ENCODE measurements around the gene RGS16.

RGS16 gene

DNA sequence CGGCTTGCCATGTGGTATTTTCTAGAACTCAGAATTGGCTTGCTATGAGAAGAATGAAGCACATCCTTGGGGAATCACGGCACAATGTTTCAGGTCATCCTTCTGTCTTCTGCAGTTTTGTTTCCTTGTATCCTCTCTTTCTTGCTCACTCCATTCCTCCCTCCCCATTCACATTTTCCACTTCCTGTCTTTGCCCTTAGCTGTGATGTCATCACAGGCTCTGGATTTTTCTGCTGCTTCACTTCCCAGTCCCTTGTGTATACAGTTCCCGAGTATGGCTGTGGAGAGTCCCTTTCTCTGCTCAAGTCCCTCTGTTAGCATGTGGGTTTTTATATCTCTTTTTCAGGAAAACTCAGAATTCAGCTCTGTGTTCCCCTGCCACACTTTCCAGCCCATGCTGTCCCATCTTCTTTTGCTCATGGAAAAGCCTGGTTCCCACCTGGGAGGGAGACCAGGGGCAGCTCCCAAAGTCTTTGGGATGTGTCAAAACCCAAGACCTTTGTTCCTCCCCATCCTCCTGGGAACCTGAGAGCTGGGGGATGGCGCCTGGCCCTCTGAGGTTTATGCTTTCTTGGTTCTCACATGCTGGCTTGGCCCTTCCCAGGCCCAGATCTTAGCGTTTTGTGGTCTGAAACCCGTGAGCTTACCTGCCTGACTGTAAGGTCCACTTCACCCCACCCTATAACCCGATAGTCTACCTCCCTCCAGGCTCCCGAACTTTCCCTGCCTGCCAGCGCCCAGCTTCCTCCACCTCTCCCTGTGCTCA lies 4.8 kb upstream of the RGS16 start:
- DNase-seq (ENCODE audit: low read depth): peak; percentile 60

DNA sequence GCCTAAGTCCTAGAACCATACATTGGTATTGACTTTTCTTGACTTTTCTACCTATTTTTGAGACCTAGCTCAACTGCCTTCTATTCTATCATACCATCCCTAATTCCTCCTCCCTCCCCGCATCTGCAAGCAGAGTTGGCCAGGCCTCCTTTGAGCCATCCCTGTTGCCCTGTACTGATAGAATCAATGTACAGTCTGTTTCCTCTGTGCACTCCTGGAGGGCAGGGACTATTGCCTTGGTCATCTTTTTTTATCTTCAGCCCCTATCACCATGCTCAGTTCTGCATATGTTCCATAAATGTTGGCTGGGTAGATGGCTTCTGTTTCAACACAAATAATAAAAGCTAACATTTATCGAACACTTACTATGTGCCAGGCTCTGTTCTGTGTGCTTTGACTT lies 4.0 kb upstream of the RGS16 start:
- DNase-seq (ENCODE audit: low read depth): no peak

DNA sequence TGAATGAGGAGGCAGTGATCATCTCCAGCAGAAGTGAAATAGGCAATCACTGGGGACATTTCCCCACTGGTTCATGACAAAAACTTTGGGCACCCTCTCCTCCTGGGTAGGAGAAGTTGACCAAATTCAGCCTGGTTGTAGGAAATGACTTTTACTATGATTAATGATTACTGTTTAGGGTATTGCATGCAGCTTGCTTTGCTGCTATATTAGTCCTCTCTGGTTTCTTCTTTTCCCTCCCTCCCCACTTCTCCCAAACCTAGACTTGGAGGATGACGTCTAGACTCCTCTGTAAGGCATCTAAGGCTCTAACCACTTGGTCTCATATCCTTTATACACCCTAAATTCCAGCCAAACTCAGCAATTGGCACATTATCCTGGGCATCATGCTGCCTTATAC lies 3.4 kb upstream of the RGS16 start:
- no peak for DNase-seq (ENCODE audit: low read depth)

DNA sequence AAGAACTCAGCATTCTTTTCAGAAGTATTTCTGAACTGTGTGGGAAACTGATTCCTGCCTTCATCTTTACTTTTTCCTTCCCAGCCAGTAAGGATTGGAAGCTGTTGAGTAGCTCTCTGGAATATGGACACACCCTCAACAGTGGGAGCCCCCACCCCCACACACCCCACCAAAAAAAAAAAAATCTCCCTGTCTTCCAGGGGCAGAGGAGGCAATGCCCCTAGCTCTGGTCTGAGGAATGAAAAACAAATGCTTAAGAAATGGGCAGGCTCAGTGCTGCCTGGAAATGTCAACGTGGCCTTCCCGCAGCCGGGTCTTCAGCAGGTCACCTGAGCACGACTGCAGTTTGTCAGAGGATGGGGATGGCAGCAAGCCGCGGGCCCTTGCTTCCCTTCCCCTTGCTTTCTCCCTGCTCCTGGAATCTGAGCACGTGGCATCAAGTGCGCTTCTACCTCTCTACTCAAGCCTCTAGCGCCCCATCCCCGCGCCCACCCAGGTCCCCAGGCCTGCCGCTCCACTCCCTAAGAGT lies 479 bp downstream of the RGS16 start:
- DNase-seq (ENCODE audit: low read depth): no peak

DNA sequence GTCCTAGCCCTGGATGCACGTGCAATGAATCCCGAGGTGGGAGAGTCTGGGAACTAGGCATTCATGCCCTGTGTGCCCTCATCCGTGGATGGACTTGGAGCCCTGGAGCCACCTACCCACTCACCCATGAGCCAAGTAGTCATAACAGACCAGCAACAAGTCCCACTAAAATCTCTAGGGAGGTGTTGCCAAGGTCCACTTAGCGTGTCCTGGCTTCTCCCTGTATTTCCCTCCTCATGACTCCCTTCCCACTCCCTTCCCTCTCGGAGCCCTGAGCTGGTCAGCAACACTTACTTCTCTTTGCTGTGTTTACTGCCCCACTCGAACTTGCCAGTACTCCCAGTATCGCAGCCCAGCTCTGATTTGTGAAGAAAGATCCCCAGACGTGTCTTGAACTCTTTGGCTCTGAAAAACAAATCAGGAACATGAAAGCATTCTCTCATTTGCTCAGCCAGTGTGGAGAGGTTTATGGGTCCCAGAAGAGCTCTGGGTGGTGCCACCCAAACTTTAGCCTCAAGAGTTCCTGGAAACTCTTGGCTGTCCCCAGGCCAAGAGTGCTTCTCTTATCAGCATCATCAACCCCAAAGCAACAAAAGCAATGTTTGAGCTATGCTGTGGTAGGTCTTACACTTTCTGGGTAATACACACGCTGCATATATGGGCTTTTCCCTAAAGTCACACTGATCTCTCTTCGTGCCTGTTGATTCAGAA lies 1.1 kb downstream of the RGS16 start:
- DNase-seq (ENCODE audit: low read depth): no peak

DNA sequence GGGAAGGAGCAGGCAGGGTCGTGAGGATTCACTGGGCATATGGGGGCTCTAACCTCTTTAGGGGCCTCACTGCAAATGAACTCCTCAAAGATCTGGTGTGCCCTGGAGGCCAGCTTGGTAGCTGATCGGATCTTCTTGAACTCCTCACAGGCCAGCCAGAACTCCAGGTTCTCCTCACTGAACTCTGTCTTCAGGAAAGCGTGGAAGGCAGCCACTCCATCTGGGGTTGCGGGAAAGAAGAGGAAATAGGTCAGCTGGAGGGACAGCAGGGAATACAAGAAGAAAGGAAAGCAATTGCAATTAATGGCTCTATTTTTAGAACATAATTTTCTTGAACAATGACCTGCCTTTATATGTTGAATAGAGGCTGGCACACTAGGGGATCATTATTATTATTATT lies 2.3 kb downstream of the RGS16 start:
- DNase-seq (ENCODE audit: low read depth): no peak

DNA sequence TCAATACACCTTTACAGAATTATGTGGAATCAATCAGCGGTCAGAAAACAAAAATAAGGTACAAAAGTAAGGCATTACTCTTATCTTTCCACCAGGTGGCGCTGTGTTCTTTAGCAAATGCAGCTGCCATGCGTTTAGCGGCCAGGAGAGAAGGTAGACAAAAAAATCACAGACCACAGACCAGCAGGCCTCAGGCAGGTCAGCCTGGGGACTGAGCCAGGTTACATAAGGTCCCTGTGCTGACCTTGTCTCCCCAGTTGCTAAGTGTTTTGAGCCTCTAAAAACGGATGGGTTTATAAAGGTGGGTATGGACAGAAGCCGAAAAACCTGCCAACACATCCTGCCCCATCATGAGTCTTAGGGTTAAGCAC lies 2.8 kb downstream of the RGS16 start:
- peak; percentile 72 for DNase-seq (ENCODE audit: low read depth)

DNA sequence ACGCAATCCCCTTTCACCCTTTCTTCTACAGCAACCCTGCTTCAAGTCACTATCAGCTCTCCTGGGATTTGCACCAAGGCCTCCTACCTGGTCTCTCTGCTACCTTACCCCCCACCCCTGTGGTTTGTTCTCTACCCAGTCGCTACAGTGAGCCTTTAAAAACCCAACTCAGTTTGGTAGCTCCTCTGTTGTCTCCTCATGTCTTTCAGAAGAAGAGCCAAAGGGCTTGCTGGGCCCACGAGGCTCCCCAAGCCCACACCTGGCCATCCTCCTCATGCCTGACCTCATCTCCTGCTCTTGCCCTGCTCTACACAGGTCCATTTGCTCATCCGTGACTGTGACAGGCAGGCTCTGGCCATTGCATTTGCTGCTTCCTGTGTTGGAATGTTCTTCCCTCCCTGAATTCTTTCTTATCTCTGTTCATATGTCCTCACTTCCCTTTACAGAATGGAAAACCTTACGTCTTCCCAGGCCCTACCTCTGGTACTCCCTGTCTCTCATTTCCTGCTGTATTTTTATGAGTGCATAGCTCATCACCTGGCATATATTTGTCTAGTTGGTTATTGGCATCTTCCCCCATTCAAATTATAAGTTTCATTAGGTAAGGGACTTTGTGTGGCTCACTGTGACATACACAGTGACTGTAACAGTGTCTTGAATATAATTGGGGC lies 3.3 kb downstream of the RGS16 start:
- DNase-seq (ENCODE audit: low read depth): no peak

DNA sequence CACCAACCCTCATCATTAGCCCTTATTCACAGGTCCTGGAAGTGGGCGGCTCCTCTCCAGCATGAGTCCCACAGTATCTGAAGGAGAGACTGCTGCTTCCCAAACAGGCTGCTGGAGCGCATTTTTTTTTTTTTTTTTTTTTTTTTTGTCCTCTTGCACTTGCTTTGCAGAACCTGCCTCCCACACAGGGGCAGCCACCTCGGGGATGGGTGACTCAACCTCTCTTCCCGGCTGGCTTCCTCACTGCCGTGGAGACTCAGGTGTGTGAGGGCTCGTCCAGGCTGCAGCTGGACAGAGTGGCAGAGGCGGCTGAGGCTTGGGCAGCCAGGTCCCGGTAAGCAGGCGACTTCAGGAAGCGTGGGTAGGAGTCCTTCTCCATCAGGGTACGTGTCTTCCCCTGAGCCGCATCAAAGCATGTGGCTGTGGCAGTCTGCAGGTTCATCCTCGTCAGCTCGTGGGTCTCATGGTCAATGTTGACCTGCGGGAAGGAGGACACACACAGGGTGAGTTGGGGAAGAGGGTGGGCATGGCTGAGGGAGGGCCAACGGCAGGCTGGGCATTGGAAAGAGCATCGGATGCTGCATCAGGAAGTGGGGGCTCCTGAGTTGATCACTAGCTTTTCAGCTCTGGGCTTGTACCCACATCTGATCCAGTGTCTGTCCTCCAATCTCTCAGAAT lies 4.0 kb downstream of the RGS16 start:
- DNase-seq (ENCODE audit: low read depth): no peak

DNA sequence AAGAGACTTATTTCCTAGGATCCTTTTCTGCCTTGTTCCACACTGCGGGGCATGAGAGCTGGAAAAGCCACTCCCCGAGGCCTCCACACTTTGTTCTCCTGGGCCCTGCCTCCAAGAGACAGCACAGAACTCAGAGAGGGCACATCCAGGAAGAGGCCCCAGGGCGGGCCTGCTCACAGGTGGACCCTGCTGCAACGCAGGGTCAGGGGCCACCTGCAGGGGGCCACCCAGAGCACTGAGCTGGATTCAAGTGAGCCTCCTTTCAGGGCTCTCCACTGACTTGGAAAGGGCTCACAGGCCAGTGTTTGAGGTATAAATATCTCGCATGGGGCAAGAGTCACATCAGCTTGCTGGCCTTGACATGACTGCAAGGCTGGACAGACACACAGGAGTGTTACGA lies 4.8 kb downstream of the RGS16 start:
- no peak for DNase-seq (ENCODE audit: low read depth)

DNA sequence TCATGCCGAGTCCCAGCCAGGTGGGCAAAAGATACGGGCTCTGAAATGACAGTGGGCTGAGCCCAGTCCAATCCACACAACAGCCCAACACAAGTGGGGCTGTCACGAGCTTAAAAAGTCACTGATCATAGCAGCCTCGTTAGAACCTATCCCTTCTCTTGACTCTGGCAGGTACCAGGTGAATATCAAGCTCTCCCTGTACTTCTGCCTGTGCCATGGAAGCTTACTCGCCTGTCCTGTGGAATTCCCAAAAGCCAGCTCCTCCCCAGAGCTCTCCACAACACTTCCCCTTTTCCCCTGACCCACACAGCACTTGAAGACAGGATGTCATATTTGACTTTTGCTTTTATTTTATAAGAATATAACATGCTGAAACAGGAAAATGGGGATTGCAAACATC lies 5.9 kb downstream of the RGS16 start:
- no peak for DNase-seq (ENCODE audit: low read depth)

DNA sequence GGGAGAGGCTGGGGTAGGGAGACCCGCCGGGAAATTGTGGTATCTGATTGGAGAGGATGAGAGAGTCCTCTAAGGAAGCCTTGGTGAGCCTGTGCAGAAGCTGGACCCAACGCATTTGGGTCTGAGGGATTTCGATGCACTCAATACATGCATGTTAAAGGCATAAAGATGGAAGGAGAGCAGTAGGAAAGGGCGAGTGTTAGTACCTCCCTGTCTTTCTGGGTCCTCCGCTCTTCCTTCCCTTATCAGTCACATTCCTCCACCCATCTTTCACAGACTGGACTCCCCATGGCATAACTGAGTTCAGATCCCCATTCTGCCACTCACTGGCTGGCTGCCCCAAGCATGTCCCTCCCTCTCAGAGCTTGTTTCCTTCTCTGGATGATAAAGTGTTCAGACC lies 7.3 kb downstream of the RGS16 start:
- no peak for DNase-seq (ENCODE audit: low read depth)

DNA sequence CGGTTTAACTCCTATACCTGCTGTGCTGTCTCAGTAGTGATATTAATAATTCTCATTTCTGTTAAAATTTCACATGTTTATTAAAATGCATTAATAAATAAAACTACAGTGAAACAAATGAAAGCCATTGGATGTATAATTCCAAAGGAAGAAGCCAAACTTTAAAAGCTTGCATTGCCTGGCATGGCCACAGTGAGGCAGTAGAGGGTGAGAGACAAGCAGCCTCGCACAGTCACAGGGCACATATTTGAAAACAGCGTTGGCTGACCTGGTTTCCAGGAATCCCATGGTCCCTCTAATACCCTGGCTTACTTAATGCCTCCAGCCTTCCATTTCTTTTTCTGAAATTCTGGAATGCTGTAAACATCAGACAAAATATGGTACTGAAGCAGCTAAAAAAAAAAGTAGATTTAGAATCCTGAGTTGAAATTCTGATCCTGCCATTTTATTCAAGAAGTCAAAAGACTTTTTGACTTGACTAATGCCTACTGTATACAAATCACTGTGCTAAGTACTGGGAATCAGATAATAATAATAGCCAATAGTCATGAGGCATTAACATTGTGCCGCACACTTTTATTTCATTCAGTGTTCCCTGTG lies 8.4 kb downstream of the RGS16 start:
- peak; percentile 73 for DNase-seq (ENCODE audit: low read depth)

DNA sequence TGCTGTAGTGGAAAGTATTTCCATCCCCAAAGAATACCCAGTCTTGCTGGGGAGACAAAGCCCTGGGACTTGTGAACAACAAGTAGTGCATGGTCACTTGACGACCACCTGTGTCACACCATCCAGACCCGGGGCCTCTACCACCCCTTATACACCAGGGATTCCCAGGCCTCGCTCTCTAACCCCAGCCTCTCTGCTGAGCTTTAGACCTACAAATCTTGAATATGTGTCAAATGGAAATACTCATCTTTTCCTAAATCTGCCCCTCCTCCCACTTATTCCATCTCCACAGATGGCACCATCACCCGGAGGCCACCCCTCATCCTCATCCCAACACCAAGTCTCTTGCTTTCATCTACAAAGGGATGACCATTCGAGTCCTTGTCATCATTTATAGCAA lies 14.3 kb downstream of the RGS16 start:
- DNase-seq (ENCODE audit: low read depth): no peak

DNA sequence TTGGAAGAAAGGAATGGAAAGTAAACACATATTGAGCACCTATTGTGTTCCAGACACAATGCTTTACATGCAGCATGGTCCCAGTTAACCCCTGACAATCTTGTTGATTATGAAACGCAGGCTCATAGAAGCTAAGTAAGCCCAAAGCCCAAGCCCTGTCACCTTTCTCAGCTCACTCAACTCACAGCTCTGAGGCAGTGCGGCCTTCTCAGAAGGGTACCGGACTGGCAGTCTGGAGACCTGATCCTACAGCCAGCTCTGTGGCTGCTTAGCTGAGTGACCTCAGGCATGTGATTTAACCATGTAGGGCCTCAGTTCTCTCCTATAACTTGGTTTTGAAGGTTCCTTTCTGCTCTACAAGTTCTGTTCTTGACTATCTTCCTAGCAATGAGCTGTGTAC lies 14.7 kb downstream of the RGS16 start:
- DNase-seq (ENCODE audit: low read depth): no peak

DNA sequence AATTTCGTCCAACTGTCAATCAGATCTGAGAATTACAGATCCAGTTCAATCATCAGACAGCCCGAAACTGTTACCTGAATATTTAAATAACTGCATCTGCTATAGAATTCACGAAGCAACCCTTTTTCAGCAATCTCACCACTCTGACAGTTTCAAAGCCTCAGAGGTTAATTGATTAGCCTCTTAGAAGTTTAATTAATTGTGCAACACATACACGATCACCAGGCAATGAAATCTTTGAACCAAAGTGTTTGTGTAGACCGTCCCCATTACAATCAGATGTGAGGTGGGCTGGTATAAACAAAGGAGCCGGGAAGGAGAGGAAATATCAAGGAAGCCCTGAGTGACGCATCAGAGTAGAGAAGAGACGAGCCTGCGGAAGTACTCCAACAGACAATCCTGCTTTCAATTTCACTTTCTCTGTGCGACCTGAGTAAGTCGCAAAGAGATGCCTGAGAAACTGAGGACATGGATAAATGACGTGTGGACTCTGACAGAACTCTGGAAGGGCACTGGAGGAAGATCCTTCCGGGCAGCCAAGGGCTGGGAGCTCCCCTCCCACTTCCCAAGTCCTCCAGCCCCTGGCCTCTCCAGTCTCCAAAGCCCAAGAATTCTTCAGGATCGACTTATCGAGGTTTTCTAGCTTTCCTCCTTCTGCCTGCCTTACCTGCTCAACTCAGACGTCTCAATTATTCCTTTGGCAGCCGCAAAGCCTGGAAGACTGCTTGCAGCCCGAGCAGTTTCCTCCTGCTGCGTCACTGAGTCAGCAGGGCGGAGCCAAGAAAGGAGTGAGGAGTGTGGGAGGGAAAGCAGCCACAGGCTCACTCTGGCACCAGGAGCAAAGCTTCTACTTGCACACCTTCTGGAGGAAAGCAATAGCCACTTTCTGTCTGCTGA lies 15.4 kb downstream of the RGS16 start, which contains the start of gene RNASEL:
Gene RNASEL (minus strand): TSS at position 757 of the 897 bp plus-strand sequence. CDS start 2,450 bp downstream, outside the sequence.
- DNase-seq (ENCODE audit: low read depth): peak; percentile 85

DNA sequence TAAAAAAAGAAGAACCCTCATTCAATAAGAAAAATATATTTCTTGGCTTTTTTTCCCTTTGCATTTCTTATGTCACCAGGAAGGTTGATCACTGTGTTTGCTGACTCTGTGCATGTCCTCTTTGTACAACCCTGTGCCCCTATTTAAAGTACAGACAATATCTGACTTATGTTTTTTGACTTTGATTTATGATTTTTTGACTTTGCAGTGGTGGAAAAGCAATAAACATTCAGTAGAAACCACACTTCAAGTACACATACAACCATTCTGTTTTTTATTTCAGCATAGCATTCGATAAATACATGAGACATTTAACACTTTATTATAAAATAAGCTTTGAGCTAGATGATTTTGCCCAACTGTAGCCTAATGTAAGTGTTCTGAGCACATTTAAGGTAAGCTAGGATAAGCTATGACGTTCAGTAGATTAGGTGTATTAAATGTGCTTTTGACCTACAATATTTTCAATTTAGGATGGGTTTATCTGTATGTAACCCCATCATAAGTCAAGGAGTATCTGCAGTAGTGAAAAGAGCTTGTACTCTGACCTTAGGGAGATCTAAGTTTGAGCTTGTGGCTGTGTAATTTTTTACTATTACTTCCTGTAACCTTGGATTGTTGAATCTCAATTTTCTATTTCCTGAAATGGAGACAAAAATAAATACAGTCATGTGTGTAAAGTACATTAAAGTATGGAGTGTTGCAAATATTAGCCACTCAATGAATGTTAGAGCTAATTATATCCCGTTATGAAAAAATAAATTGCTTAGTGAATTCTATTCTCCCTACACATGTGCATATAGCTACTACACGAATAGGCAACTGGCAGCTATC lies 16.3 kb downstream of the RGS16 start:
- DNase-seq (ENCODE audit: low read depth): no peak

DNA sequence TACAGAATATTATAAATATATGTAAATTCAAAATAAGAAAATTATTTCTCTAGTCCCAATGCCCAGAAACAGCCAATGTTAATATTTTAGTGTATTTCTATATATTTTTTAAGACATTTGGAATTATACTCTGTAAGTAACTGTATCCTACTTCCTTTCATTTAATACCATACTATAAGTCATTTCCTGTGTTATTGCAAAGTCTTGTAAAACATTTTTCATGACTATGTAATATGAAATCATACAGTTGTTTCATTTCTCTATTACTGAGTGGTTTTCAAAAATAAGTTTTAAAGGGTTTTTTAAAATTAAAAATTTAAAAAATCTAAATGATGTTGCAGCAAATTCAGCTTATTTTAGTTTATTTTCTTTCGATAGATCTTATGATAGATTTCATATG lies 17.1 kb downstream of the RGS16 start:
- DNase-seq (ENCODE audit: low read depth): no peak

DNA sequence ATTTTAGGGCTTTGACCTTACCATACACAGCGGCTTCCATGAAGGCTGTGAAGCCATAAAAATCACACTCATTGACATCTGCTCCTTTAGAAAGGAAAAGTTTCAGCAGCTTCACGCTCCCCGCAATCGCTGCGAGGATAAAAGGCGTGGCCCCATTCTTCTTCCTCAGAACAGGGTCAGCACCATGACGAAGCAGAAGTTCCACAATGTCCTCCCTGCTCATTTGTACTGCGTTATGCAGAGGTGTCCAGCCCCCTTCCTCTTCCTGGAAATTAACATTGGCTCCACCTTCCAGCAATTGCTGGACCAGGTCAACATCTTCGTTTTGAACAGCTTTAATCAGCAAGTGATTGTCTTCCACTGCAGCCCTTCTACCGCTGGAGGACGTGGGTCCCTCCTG lies 17.8 kb downstream of the RGS16 start:
- no peak for DNase-seq (ENCODE audit: low read depth)

DNA sequence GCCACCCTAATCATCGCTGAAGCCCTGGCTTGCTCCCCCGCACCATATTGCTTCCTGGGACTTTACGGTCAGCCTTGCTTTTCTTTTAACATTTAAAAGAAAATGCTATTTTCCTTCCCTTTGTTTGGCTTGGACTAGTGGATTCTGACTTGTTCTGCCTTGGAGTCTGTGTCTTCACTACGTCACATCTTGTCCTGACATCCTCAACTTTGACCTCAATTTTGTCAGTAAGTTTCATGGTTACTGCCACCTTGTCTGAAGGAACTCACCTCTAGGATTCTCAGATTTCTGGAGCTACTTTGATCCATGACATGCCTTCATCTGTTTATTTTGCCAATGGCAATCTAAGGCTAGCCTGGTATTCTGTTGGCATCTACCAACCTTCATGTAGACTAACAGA lies 19.4 kb downstream of the RGS16 start:
- DNase-seq (ENCODE audit: low read depth): no peak
